Endothelial cell of umbilical vein (primary cell): ENCODE measurements around the gene LHFPL4. TPM values are rescaled to one million over a fixed set of nuclear protein-coding genes. Genes with fewer than 3 reads are reported as not detected.

Source experiments
- BruUV-seq: library from RNA; stranded (reverse); fragments of 400-500 nt; replicated peaks from 2 replicates; lab custom pipeline; 2021; lab: Mats Ljungman, UMichigan
- CTCF ChIA-PET: fragments of 300-600, 350-600 bp; sonication (Branson Sonifier 250); formaldehyde crosslinking; loops from one replicate; lab custom pipeline; 2021; ENCODE audit warnings: antibody characterized with exemption, inconsistent platforms; lab: Charles Lee
- POLR2A ChIA-PET: fragments of 300-600, 350-600 bp; sonication (Branson Sonifier 250); formaldehyde crosslinking; loops from one replicate; lab custom pipeline; 2021; ENCODE audit warnings: antibody characterized with exemption, inconsistent platforms; lab: Charles Lee
- DNase-seq: peaks from one replicate; pipeline ENCODE4 v3.0.0-alpha.2; 2011; ENCODE audit warnings: low read depth, low spot score
- FAIRE-seq: peaks from 2 replicates; lab custom pipeline; 2011; peaks lifted over from hg19 to GRCh38; lab: Jason Lieb, UNC
- H2AFZ ChIP-seq: 2 replicates; pipeline ENCODE4 v1.6.0; 2012; ENCODE audit warnings: low read depth, low read length, control low read depth, inconsistent platforms
- H3K27ac ChIP-seq: 2 replicates; pipeline ENCODE4 v1.5.1; 2011; ENCODE audit warnings: low read depth, mild to moderate bottlenecking, control low read depth, low read length, moderate library complexity; ENCODE audit not compliant: insufficient read depth
- H3K27me3 ChIP-seq, 2 experiments: 2 replicates each; pipeline versions ENCODE4 v1.6.0 to v1.6.1; 2011; ENCODE audit warnings: low read length in 2 of 2, mixed read lengths in 1 of 2; ENCODE audit not compliant: control insufficient read depth in 2 of 2, insufficient read depth in 2 of 2
- H3K36me3 ChIP-seq, 2 experiments: 2 replicates in 1 of 2; 3 replicates in 1 of 2; pipeline ENCODE4 v1.5.1; 2011; ENCODE audit warnings: low read length in 2 of 2, mild to moderate bottlenecking in 1 of 2, moderate library complexity in 1 of 2; ENCODE audit not compliant: control insufficient read depth in 2 of 2, insufficient read depth in 2 of 2; ENCODE audit errors: extremely low read depth in 1 of 2
- H3K4me1 ChIP-seq: 3 replicates; pipeline ENCODE4 v1.5.1; 2011; ENCODE audit warnings: mild to moderate bottlenecking, low read length; ENCODE audit not compliant: control insufficient read depth, insufficient read depth; ENCODE audit errors: extremely low read depth
- H3K4me2 ChIP-seq: 2 replicates; pipeline ENCODE4 v1.6.1; 2011; ENCODE audit warnings: low read length, control low read depth, mixed read lengths; ENCODE audit not compliant: insufficient read depth
- H3K4me3 ChIP-seq, 3 experiments: fragments of 200-600 bp in 1 of 3; sonication (generic), shearing (Covaris generic) in 1 of 3; replicated peaks in 1 of 3; 2 replicates each; pipeline ENCODE4 v1.5.1; 2011 to 2016; ENCODE audit warnings: control low read depth in 3 of 3, low read length in 3 of 3, mild to moderate bottlenecking in 2 of 3, inconsistent platforms in 1 of 3, low read depth in 1 of 3, moderate library complexity in 1 of 3; ENCODE audit not compliant: insufficient read depth in 1 of 3
- H3K79me2 ChIP-seq: 2 replicates; pipeline ENCODE4 v1.6.0; 2012; ENCODE audit warnings: low read length, inconsistent platforms; ENCODE audit not compliant: control insufficient read depth, insufficient read depth
- H3K9ac ChIP-seq: replicated peaks from 2 replicates; pipeline ENCODE3; 2011; ENCODE audit warnings: low read length, control low read depth; ENCODE audit not compliant: insufficient read depth; ENCODE audit errors: extremely low read depth
- H3K9me1 ChIP-seq: replicated peaks from 3 replicates; pipeline ENCODE4 v1.6.0; 2011; ENCODE audit warnings: mild to moderate bottlenecking, low read length; ENCODE audit not compliant: control insufficient read depth, insufficient read depth; ENCODE audit errors: extremely low read depth
- H3K9me3 ChIP-seq: replicated peaks from 2 replicates; pipeline ENCODE4 v1.5.1; 2012; ENCODE audit warnings: low read length, inconsistent platforms; ENCODE audit not compliant: control insufficient read depth, insufficient read depth
- H4K20me1 ChIP-seq: replicated peaks from 2 replicates; pipeline ENCODE3; 2011; ENCODE audit warnings: mild to moderate bottlenecking, low read length; ENCODE audit not compliant: control insufficient read depth, insufficient read depth; ENCODE audit errors: extremely low read depth
- EZH2 ChIP-seq: IDR thresholded peaks from 2 replicates; pipeline ENCODE4 v1.6.1; 2012; ENCODE audit warnings: borderline replicate concordance, low read depth, mild to moderate bottlenecking, moderate library complexity, low read length, inconsistent platforms; ENCODE audit not compliant: severe bottlenecking
- FOS ChIP-seq: IDR thresholded peaks from 2 replicates; pipeline ENCODE4 v1.6.1; 2011; ENCODE audit warnings: mild to moderate bottlenecking, low read length, moderate library complexity, borderline replicate concordance; ENCODE audit not compliant: insufficient read depth
- GATA2 ChIP-seq: IDR thresholded peaks from 2 replicates; pipeline ENCODE4 v1.7.0; 2011; ENCODE audit warnings: low read depth, mild to moderate bottlenecking, moderate library complexity, mixed read lengths, low read length; ENCODE audit not compliant: insufficient read length, insufficient read depth
- JUN ChIP-seq: IDR thresholded peaks from 2 replicates; pipeline ENCODE4 v1.6.1; 2011; ENCODE audit warnings: borderline replicate concordance, low read depth; ENCODE audit not compliant: insufficient read length, insufficient read depth
- MAX ChIP-seq: IDR thresholded peaks from 2 replicates; pipeline ENCODE4 v1.6.1; 2011; ENCODE audit not compliant: insufficient read depth, insufficient read length
- MYC ChIP-seq: IDR thresholded peaks from one replicate; pipeline ENCODE4 v1.6.1; 2011; ENCODE audit warnings: mild to moderate bottlenecking, low read depth, low read length
- POLR2A ChIP-seq: IDR thresholded peaks from 2 replicates; pipeline ENCODE4 v1.6.1; 2012; ENCODE audit warnings: low read depth, mild to moderate bottlenecking, control low read depth, low read length
- POLR2AphosphoS5 ChIP-seq: IDR thresholded peaks from 2 replicates; pipeline ENCODE4 v1.6.1; 2012; ENCODE audit warnings: low read depth, mild to moderate bottlenecking, control low read depth, low read length, moderate library complexity; ENCODE audit not compliant: insufficient read depth
- dilution Hi-C: fragments of 300-500 bp; cut with MboI; formaldehyde crosslinking; loops from one replicate; pipeline ENCODE4 v1.15.0; 2019; ENCODE audit warnings: low sequenced_read_pairs; ENCODE audit not compliant: extremely low pct_ligation_motif_present
- intact Hi-C: fragments of 100-400 bp; cut with micrococcal nuclease; formaldehyde crosslinking; loops from one replicate; pipeline ENCODE4 v1.10.0; 2022
- polyA plus RNA-seq, 4 experiments: library from polyadenylated mRNA; depleted of rRNA in 3 of 4; stranded (reverse) in 3 of 4; unstranded in 1 of 4; fragments of >200 nt; gene quantifications; 2 replicates each; pipeline versions ENCODE4 v1.2.1 to v1.2.3, GENCODE V29; 2011 to 2012; ENCODE audit warnings: missing spikeins in 1 of 4
- total RNA-seq: library from RNA; stranded (reverse); gene quantifications from 2 replicates; pipeline ENCODE4 v1.2.3, GENCODE V29; 2021
- TF ChIP-seq, protein P1 (sequence below), 2 donors: IDR thresholded peaks; 1 replicate in 1 of 2; 2 replicates in 1 of 2; pipeline ENCODE4 v1.5.1; 2011; ENCODE audit warnings: low read length in 2 of 2, mild to moderate bottlenecking in 2 of 2, moderate library complexity in 2 of 2, control low read depth in 1 of 2, inconsistent platforms in 1 of 2, low read depth in 1 of 2; ENCODE audit not compliant: insufficient read depth in 1 of 2; ENCODE audit errors: extremely low read depth in 1 of 2

Gene LHFPL4
- total and polyA plus RNA-seq, 2 donors (not counting 3 experiments of a cell fraction or from before 2014, with no cell fraction given): not detected

DNA sequence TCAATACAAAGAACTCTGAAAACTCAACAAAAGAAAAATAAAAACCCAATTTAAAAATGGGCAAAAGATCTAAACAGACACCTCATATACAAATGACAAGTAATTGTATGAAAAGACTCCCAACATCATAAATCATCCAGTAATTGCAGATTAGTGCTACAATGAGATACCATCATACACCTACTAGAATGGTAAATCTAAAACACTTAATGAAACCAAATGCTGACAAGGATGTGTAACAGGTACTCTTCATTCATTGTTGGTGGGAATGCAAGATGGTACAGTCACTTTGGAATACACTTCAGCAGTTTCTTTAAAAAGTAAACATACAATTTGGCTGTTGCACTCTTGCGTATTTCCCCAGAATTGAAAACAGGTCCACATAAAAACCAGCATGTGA lies 68.4 kb downstream of the LHFPL4 start:
- no peak overlapping the region for H3K4me2 ChIP-seq
- no peak overlapping the region for H3K27ac ChIP-seq
- no peaks in the 10 kb centered on the region for H4K20me1 ChIP-seq
- FAIRE-seq (no peak), DNase-seq (no peak)
- POLR2A ChIA-PET: no interaction called here
- peaks cover 0 to 7% of the 10 kb centered on the region in 2 experiments for H3K36me3 ChIP-seq
- no peaks in the 10 kb centered on the region for H3K9me1 ChIP-seq
- no peaks in the 10 kb centered on the region for H3K9me3 ChIP-seq
- dilution Hi-C loops: no loop called here
- no peaks in the 10 kb centered on the region for H3K79me2 ChIP-seq
- intact Hi-C loops: no loop called here
- no TSS peak for BruUV-seq
- no peak overlapping the region for H3K4me3 ChIP-seq
- CTCF ChIA-PET: interaction anchor here (0.7 to 1.5 kb wide), 2 partner anchors 15 to 132 kb away, joined by 3 read pairs; no protein-coding TSS in a partner anchor
- H3K4me1 ChIP-seq: no peaks in the 10 kb centered on the region
- TF ChIP-seq EZH2: no peak
- no peak for TF ChIP-seq MYC
- TF ChIP-seq POLR2AphosphoS5: no peak
- TF ChIP-seq POLR2A: no peak
- TF ChIP-seq, protein P1, sequence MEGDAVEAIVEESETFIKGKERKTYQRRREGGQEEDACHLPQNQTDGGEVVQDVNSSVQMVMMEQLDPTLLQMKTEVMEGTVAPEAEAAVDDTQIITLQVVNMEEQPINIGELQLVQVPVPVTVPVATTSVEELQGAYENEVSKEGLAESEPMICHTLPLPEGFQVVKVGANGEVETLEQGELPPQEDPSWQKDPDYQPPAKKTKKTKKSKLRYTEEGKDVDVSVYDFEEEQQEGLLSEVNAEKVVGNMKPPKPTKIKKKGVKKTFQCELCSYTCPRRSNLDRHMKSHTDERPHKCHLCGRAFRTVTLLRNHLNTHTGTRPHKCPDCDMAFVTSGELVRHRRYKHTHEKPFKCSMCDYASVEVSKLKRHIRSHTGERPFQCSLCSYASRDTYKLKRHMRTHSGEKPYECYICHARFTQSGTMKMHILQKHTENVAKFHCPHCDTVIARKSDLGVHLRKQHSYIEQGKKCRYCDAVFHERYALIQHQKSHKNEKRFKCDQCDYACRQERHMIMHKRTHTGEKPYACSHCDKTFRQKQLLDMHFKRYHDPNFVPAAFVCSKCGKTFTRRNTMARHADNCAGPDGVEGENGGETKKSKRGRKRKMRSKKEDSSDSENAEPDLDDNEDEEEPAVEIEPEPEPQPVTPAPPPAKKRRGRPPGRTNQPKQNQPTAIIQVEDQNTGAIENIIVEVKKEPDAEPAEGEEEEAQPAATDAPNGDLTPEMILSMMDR (IDR thresholded peaks at IDR 0.05; ENCODE audit: extremely low read depth in 1 of 2, insufficient read depth in 1 of 2, low read depth in 1 of 2, low read length in 2 of 2): no peak
- no peak for TF ChIP-seq GATA2
- TF ChIP-seq FOS: no peak
- no peak for TF ChIP-seq JUN
- no peak for TF ChIP-seq MAX
- no peaks in the 10 kb centered on the region for H3K27me3 ChIP-seq
- H2AFZ ChIP-seq: no peak overlapping the region
- H3K9ac ChIP-seq: no peak overlapping the region
